Erythroblast (primary cell): ENCODE measurements around the gene IP6K3.

Experiments
- DNase-seq, 2 experiments: peaks; one replicate each; lab custom pipeline; 2025; lab: John Stamatoyannopoulos, UW
- GATA1 ChIP-seq: IDR thresholded peaks from 2 replicates; pipeline ENCODE4 v1.6.1; 2011; ENCODE audit warnings: low read depth, mild to moderate bottlenecking, control low read depth, low read length, moderate library complexity
- POLR2A ChIP-seq: IDR thresholded peaks from 2 replicates; pipeline ENCODE4 v1.6.1; 2011; ENCODE audit warnings: mild to moderate bottlenecking, low read length

Gene IP6K3

GRCh38 chr6:33746651-33747100 lies at the start of gene IP6K3:
TSS of gene IP6K3 (minus strand) at chr6:33746905. CDS start at chr6:33735476, 11,429 bp downstream.
- no peak for DNase-seq
- TF ChIP-seq GATA1: no peak

- no peak for DNase-seq
- TF ChIP-seq GATA1 (no peak), POLR2A (no peak)
Measured at GRCh38 chr6:33794910-33795623, 48.4 kb upstream of the IP6K3 start.

GRCh38 chr6:33792981-33793380 lies 46.3 kb upstream of the IP6K3 start:
- TF ChIP-seq GATA1 (no peak), POLR2A (no peak)
- no peak for DNase-seq

GRCh38 chr6:33791620-33792019 lies 44.9 kb upstream of the IP6K3 start:
- TF ChIP-seq POLR2A (no peak), GATA1 (no peak)
- no peak for DNase-seq

- no peak for DNase-seq
- TF ChIP-seq POLR2A: no peak
Measured at GRCh38 chr6:33790910-33791309, 44.2 kb upstream of the IP6K3 start.

GRCh38 chr6:33790379-33790778 lies 43.7 kb upstream of the IP6K3 start:
- no peak for DNase-seq
- TF ChIP-seq POLR2A (no peak), GATA1 (no peak)

GRCh38 chr6:33789550-33789895 lies 42.8 kb upstream of the IP6K3 start:
- no peak for TF ChIP-seq GATA1
- no peak for TF ChIP-seq POLR2A

GRCh38 chr6:33788694-33789549 lies 42.2 kb upstream of the IP6K3 start, which contains the start of gene LEMD2:
TSS of gene LEMD2 (minus strand) at chr6:33789130. CDS start at chr6:33789116, 14 bp downstream.
- DNase-seq: peak; percentile 94 to 97
- peak; percentile 75 for TF ChIP-seq POLR2A
- no peak for TF ChIP-seq GATA1

More at GRCh38 chr6:33789550-33789895, 42.8 kb upstream of the IP6K3 start:
- DNase-seq: no peak

- TF ChIP-seq POLR2A (no peak), GATA1 (no peak)
- DNase-seq: peak; percentile 62 to 76
Measured at GRCh38 chr6:33787954-33788693, 41.4 kb upstream of the IP6K3 start.

- peak; percentile 50 to 56 for DNase-seq
- no peak for TF ChIP-seq GATA1
- TF ChIP-seq POLR2A: no peak
Measured at GRCh38 chr6:33787346-33787953, 40.7 kb upstream of the IP6K3 start.

GRCh38 chr6:33786736-33787135 lies 40.0 kb upstream of the IP6K3 start:
- DNase-seq: no peak
- no peak for TF ChIP-seq POLR2A
- TF ChIP-seq GATA1: no peak

- TF ChIP-seq GATA1: no peak
- no peak for TF ChIP-seq POLR2A
- DNase-seq: no peak
Measured at GRCh38 chr6:33785778-33786177, 39.1 kb upstream of the IP6K3 start.

GRCh38 chr6:33784787-33785186 lies 38.1 kb upstream of the IP6K3 start:
- no peak for TF ChIP-seq POLR2A
- no peak for TF ChIP-seq GATA1

More at GRCh38 chr6:33784787-33785186, 38.1 kb upstream of the IP6K3 start:
- DNase-seq: no peak
